Neural cell (in vitro differentiated cells): ENCODE measurements around the gene FNBP1L. TPM values are rescaled to one million over a fixed set of nuclear protein-coding genes. Genes with fewer than 3 reads are reported as not detected.
"Not testable (repeated sequence)": the region's sequence is repeated elsewhere in the genome, so short reads cannot be mapped to it uniquely, and the experiment has no call there.

Source experiments
- H2AFZ ChIP-seq: fragments of 200-600, 300-800 bp; sonication (generic), shearing (Covaris generic); 2 replicates; pipeline ENCODE4 v1.6.0; 2014; ENCODE audit warnings: low read depth, mild to moderate bottlenecking, antibody characterized with exemption, low read length, moderate library complexity
- H3F3A ChIP-seq: fragments of 200-600 bp; shearing (Covaris generic); 2 replicates; pipeline ENCODE4 v1.6.1; 2016; ENCODE audit warnings: mild to moderate bottlenecking, moderate library complexity, mixed read lengths, antibody characterized with exemption, low read length; ENCODE audit not compliant: insufficient read depth, poor library complexity, severe bottlenecking
- H3K27ac ChIP-seq: fragments of 200-600, 300-800 bp; sonication (generic), shearing (Covaris generic); 2 replicates; pipeline ENCODE4 v1.5.1; 2014; ENCODE audit warnings: mild to moderate bottlenecking, low read length, moderate library complexity
- H3K27me3 ChIP-seq: fragments of 300-800, 200-600 bp; sonication (generic), shearing (Covaris generic); 2 replicates; pipeline ENCODE4 v1.6.0; 2014; ENCODE audit warnings: mild to moderate bottlenecking, low read depth, low read length, moderate library complexity; ENCODE audit not compliant: insufficient read depth
- H3K36me3 ChIP-seq: fragments of 300-800, 200-600 bp; sonication (generic), shearing (Covaris generic); 2 replicates; pipeline ENCODE4 v1.5.1; 2014; ENCODE audit warnings: mild to moderate bottlenecking, antibody characterized with exemption, low read length, moderate library complexity; ENCODE audit not compliant: insufficient read depth
- H3K4me2 ChIP-seq: fragments of 300-800, 200-600 bp; sonication (generic), shearing (Covaris generic); 2 replicates; pipeline ENCODE4 v1.6.0; 2014; ENCODE audit warnings: mild to moderate bottlenecking, low read length
- H3K4me3 ChIP-seq: fragments of 300-800, 200-600 bp; sonication (generic), shearing (Covaris generic); 2 replicates; pipeline ENCODE4 v1.5.1; 2014; ENCODE audit warnings: mild to moderate bottlenecking, low read length, moderate library complexity
- H3K79me2 ChIP-seq: fragments of 200-600 bp; shearing (Covaris generic); replicated peaks from 2 replicates; pipeline ENCODE4 v1.6.0; 2014; ENCODE audit warnings: mild to moderate bottlenecking, low read length, moderate library complexity; ENCODE audit not compliant: insufficient read depth
- H3K9ac ChIP-seq: fragments of 300-800, 200-600 bp; sonication (generic), shearing (Covaris generic); 2 replicates; pipeline ENCODE4 v1.6.1; 2016; ENCODE audit warnings: mild to moderate bottlenecking, low read length, mixed read lengths
- H3K9me2 ChIP-seq: fragments of 200-600 bp; shearing (Covaris generic); 2 replicates; pipeline ENCODE4 v1.6.1; 2016; ENCODE audit warnings: mild to moderate bottlenecking, low read length, mixed read lengths; ENCODE audit not compliant: insufficient read depth
- H3K9me3 ChIP-seq: fragments of 200-600, 300-800 bp; sonication (generic), shearing (Covaris generic); 2 replicates; pipeline ENCODE4 v1.6.1; 2016; ENCODE audit warnings: mild to moderate bottlenecking, mixed run types, low read length, moderate library complexity, mixed read lengths
- H4K20me1 ChIP-seq: fragments of 200-600 bp; shearing (Covaris generic); 2 replicates; pipeline ENCODE4 v1.6.1; 2016; ENCODE audit warnings: mild to moderate bottlenecking, mixed run types; ENCODE audit not compliant: insufficient read depth
- CTCF ChIP-seq: fragments of 450-650 bp; IDR thresholded peaks from 2 replicates; pipeline ENCODE4 v1.5.1; 2014; ENCODE audit warnings: antibody characterized with exemption, mild to moderate bottlenecking, moderate library complexity; ENCODE audit not compliant: poor library complexity, severe bottlenecking
- EP300 ChIP-seq: fragments of 450-650 bp; conservative IDR thresholded peaks from 2 replicates; pipeline ENCODE4 v1.6.1; 2014; ENCODE audit warnings: antibody characterized with exemption, mild to moderate bottlenecking, moderate library complexity; ENCODE audit not compliant: poor library complexity, severe bottlenecking
- EZH2 ChIP-seq: fragments of 200-600, 300-800 bp; shearing (Covaris generic), sonication (generic); IDR thresholded peaks from 2 replicates; pipeline ENCODE4 v1.6.1; 2014; ENCODE audit warnings: antibody characterized with exemption, low read length, borderline replicate concordance, mild to moderate bottlenecking; ENCODE audit not compliant: insufficient read depth, poor library complexity, severe bottlenecking
- MXI1 ChIP-seq: fragments of 450-650 bp; conservative IDR thresholded peaks from 2 replicates; pipeline ENCODE4 v1.6.1; 2014; ENCODE audit warnings: antibody characterized with exemption, mild to moderate bottlenecking; ENCODE audit not compliant: poor library complexity, severe bottlenecking
- POLR2AphosphoS5 ChIP-seq: IDR thresholded peaks from 2 replicates; pipeline ENCODE4 v1.6.1; 2012
- RAD21 ChIP-seq: fragments of 450-650 bp; conservative IDR thresholded peaks from 2 replicates; pipeline ENCODE4 v1.6.1; 2014; ENCODE audit warnings: antibody characterized with exemption, mild to moderate bottlenecking, moderate library complexity
- REST ChIP-seq: IDR thresholded peaks from 2 replicates; pipeline ENCODE4 v1.6.1; 2012; ENCODE audit warnings: borderline replicate concordance
- SMC3 ChIP-seq: fragments of 450-650 bp; conservative IDR thresholded peaks from 2 replicates; pipeline ENCODE4 v1.6.1; 2014; ENCODE audit warnings: antibody characterized with exemption, mild to moderate bottlenecking, moderate library complexity; ENCODE audit not compliant: poor library complexity
- TAF1 ChIP-seq: IDR thresholded peaks from 2 replicates; pipeline ENCODE4 v1.6.1; 2012; ENCODE audit warnings: low read depth
- polyA plus RNA-seq: library from polyadenylated mRNA; depleted of rRNA; stranded (reverse); fragments of >200 nt; gene quantifications from 2 replicates; pipeline ENCODE4 v1.2.3, GENCODE V29; 2014

FNBP1L gene
- polyA plus RNA-seq, 1 donor from 2014 or later: 1,044 TPM

- Histone ChIP-seq H3K4me3 (no peak overlapping the region), H3K36me3 (no peaks in the 10 kb centered on the region), H3K27me3 (no peaks in the 10 kb centered on the region), H3K9me3 (no peaks in the 10 kb centered on the region), H3F3A (no peaks in the 10 kb centered on the region), H3K79me2 (peaks cover 81% of the 10 kb centered on the region), H2AFZ (no peak overlapping the region), H3K9ac (no peak overlapping the region), H3K4me2 (no peak overlapping the region), H3K27ac (no peak overlapping the region), H4K20me1 (peaks cover 22% of the 10 kb centered on the region), H3K9me2 (no peaks in the 10 kb centered on the region)
- no peak for TF ChIP-seq CTCF
- TF ChIP-seq MXI1: no peak
- no peak for TF ChIP-seq TAF1
- TF ChIP-seq RAD21: no peak
- no peak for TF ChIP-seq REST
- no peak for TF ChIP-seq SMC3
- TF ChIP-seq POLR2AphosphoS5: no peak
- TF ChIP-seq EZH2: no peak
- no peak for TF ChIP-seq EP300
These were observed 19.7 kb downstream of the FNBP1L start for GRCh38 chr1:93467606-93468005.

- Histone ChIP-seq H3K27ac (no peak overlapping the region), H3K27me3 (no peaks in the 10 kb centered on the region), H3K79me2 (peaks cover 80% of the 10 kb centered on the region), H3K9ac (no peak overlapping the region), H4K20me1 (peaks cover 26% of the 10 kb centered on the region), H3K4me2 (no peak overlapping the region), H3K9me2 (no peaks in the 10 kb centered on the region), H3K4me3 (no peak overlapping the region), H3K9me3 (no peaks in the 10 kb centered on the region), H3K36me3 (no peaks in the 10 kb centered on the region), H3F3A (no peaks in the 10 kb centered on the region), H2AFZ (no peak overlapping the region)
- TF ChIP-seq TAF1 (no peak), POLR2AphosphoS5 (no peak), MXI1 (no peak), REST (no peak), RAD21 (no peak), EZH2 (no peak), EP300 (no peak), CTCF (no peak), SMC3 (no peak)
These were observed 20.7 kb downstream of the FNBP1L start for GRCh38 chr1:93468662-93469061.

- not testable (repeated sequence) for H3F3A ChIP-seq, H3K9me3 ChIP-seq, H3K4me3 ChIP-seq, H3K36me3 ChIP-seq, H3K27ac ChIP-seq, H3K27me3 ChIP-seq, H3K9me2 ChIP-seq, H3K4me2 ChIP-seq, H3K9ac ChIP-seq, H2AFZ ChIP-seq
- H3K79me2 ChIP-seq: peaks cover 80% of the 10 kb centered on the region
- H4K20me1 ChIP-seq: peaks cover 31% of the 10 kb centered on the region
These were observed 21.3 kb downstream of the FNBP1L start for GRCh38 chr1:93469223-93469622.
